Heart right ventricle (tissue), 16 donors: ENCODE measurements around the gene TPRX1. TPM values are rescaled to one million over a fixed set of nuclear protein-coding genes. Genes with fewer than 3 reads are reported as not detected.
A peak's percentile ranks its signal among the peaks of the same experiment; 100 is the strongest.

Experiments
- ATAC-seq, 8 donors: fragments of 200-7000 bp; cut with Tn5 transposase; one replicate each; pipeline ENCODE4 v1.9.1; 2020; ENCODE audit warnings: mild to moderate bottlenecking in 8 of 8, moderate library complexity in 8 of 8, moderate number of reproducible peaks in 1 of 8
- DNase-seq, 2 donors: peaks; one replicate each; pipeline ENCODE4 v3.0.0-alpha.2; 2020
- H3K27ac ChIP-seq, 10 donors: fragments of 200-600 bp; sonication (generic) in 2 of 10; one replicate each; pipeline versions ENCODE4 v1.5.0 to v1.8.0; 2020 to 2022; ENCODE audit warnings: mild to moderate bottlenecking in 3 of 10
- H3K27me3 ChIP-seq, 7 donors: fragments of 200-600 bp; one replicate each; pipeline ENCODE4 v1.8.0; 2021 to 2022; ENCODE audit warnings: mild to moderate bottlenecking in 2 of 7
- H3K36me3 ChIP-seq, 9 donors: fragments of 200-600 bp; sonication (generic) in 1 of 9; one replicate each; pipeline versions ENCODE4 v1.5.0 to v1.8.0; 2020 to 2022; ENCODE audit warnings: mild to moderate bottlenecking in 2 of 9
- H3K4me1 ChIP-seq, 9 donors: fragments of 200-600 bp; sonication (generic) in 1 of 9; one replicate each; pipeline versions ENCODE4 v1.5.0 to v1.8.0; 2020 to 2022; ENCODE audit warnings: mild to moderate bottlenecking in 4 of 9
- H3K4me3 ChIP-seq, 10 donors: fragments of 200-600 bp; sonication (generic) in 2 of 10; one replicate each; pipeline versions ENCODE4 v1.5.0 to v1.8.0; 2020 to 2022; ENCODE audit warnings: mild to moderate bottlenecking in 7 of 10, moderate library complexity in 2 of 10
- H3K9me3 ChIP-seq, 11 donors: fragments of 200-600 bp in 10 of 11; sonication (generic) in 2 of 11; one replicate each; pipeline versions ENCODE4 v1.5.0 to v1.8.0; 2013 to 2022; ENCODE audit warnings: mild to moderate bottlenecking in 2 of 11, control low read depth in 1 of 11, moderate library complexity in 1 of 11
- CTCF ChIP-seq, 9 donors: fragments of 200-600 bp; sonication (generic) in 2 of 9; IDR thresholded peaks; one replicate each; pipeline versions ENCODE4 v1.5.0 to v1.8.0; 2021 to 2022; ENCODE audit warnings: antibody characterized with exemption in 9 of 9, mild to moderate bottlenecking in 5 of 9, moderate library complexity in 1 of 9
- WGBS, 2 donors: extraction: QIAGEN DNeasy Blood & Tissue Kit; methylation state at CpG; one replicate each; pipeline ENCODE4 v1.1.7; 2013; ENCODE audit warnings: inconsistent platforms in 1 of 2; 5-methylcytosine and 5-hydroxymethylcytosine counted together
- intact Hi-C, 10 donors: fragments of 100-400 bp; cut with DNase I; formaldehyde crosslinking; loops; one replicate each; pipeline versions ENCODE4 v1.11.1 to v1.14.2; 2022
- polyA plus RNA-seq, 2 donors: library from polyadenylated mRNA; stranded (reverse); fragments of 200-250 nt; gene quantifications; one replicate each; pipeline ENCODE4 v1.2.3, GENCODE V29; 2013
- total RNA-seq, 10 donors: library from RNA; stranded (reverse); fragmentation: NEBNext Ultra II Directional in 3 of 10; extraction: Animal tissue kit (Norgen Biotek cat#: 25700) in 3 of 10; gene quantifications; one replicate each; pipeline versions ENCODE4 v1.2.1 to v1.2.4, GENCODE V29; 2021 to 2023
- donor health status: Arrhythmogenic right ventricular cardiomyopathy.
- donor health status: ischemic (EF 13 %, LVEDD 7.1; RV severe dilation, severe dysfunction).
- donor health status: healthy with polysubstance abuse.
- donor health status: DM: no; HTN: yes; CAD: no.
- donor health status: DM: no; HTN: no; CAD: no.
- donor health status: ischemic (EF 25% LVEDD 6.9; RV normal size, moderate dysfunction).
- donor health status: ischemic (EF 25% LVEDD 5.7; RV mildly dilated, moderate dysfunction).
- donor health status: healthy.
- donor health status: DM: yes; HTN: yes; CAD: no.
- donor health status: Ischemic cardiomyopathy.
- donor health status: ischemic (EF 35%, LVEDD 5.7; RV mildly dilated, moderate dysfunction).
- donor health status: nonischemic (EF 11% LVEDD 7.7; RV severe dilation, severe dysfunction).
- donor health status: DM: yes; HTN: yes; CAD: no.
- donor health status: PGD.
- donor health status: ischemic (EF 29% LVEDD 5.4; RV normal size, mild dysfunction).
- donor health status: nonischemic (EF 23%, LVEDD 6.1; RV moderate dilation, normal function).

Gene TPRX1
- total and polyA plus RNA-seq, 12 donors: not detected

- intact Hi-C loops: loop anchor here in 5 of 10 donors (5.0 kb wide), 3 partner anchors 69 to 79 kb away; partner anchors contain the start of gene EHD2 (in 3 of the 5)
- H3K4me1 ChIP-seq: peaks cover 0 to 38% (median 20%) of the 10 kb centered on the region in 9 donors
- TF ChIP-seq CTCF (IDR thresholded peaks at IDR 0.05): no peak
- H3K4me3 ChIP-seq: no peak overlapping the region
- ATAC-seq: no peak
- H3K9me3 ChIP-seq: no peaks in the 10 kb centered on the region
- peak overlapping the region in 1 of 10 donors; percentile 26 for H3K27ac ChIP-seq
- H3K36me3 ChIP-seq: peaks cover 0 to 64% (median 34%) of the 10 kb centered on the region in 9 donors
- DNase-seq: no peak
- 93 to 94% methylated on average over 7 of the region's 7 CpGs for WGBS, 2 donors
- no peaks in the 10 kb centered on the region for H3K27me3 ChIP-seq
Measured at GRCh38 chr19:47786566-47786965, 17.8 kb downstream of the TPRX1 start.

GRCh38 chr19:47781590-47782262 is 22.6 kb downstream of the TPRX1 start:
- peak in 1 of 2 donors; percentile 69 for DNase-seq
- peak in 1 of 8 donors; percentile 10 for ATAC-seq
- Histone ChIP-seq H3K36me3 (peaks cover 0 to 63% (median 36%) of the 10 kb centered on the region in 9 donors), H3K9me3 (no peaks in the 10 kb centered on the region), H3K4me3 (peak overlapping the region in 5 of 10 donors; percentile 8 to 99 (median 89)), H3K27me3 (no peaks in the 10 kb centered on the region), H3K4me1 (peaks cover 10 to 59% (median 45%) of the 10 kb centered on the region in 9 donors), H3K27ac (peak overlapping the region in 8 of 10 donors; percentile 55 to 100 (median 99))
- no peak for TF ChIP-seq CTCF (IDR thresholded peaks at IDR 0.05)
- WGBS, 2 donors: 17 to 20% methylated on average over 9 of the region's 9 CpGs
- intact Hi-C loops: loop anchor here in 2 of 10 donors (5.0 kb wide), 2 partner anchors 34 to 69 kb away; partner anchors contain the start of genes EHD2 (in 1 of the 2) and NOP53 (in 1 of the 2)

- no peak for DNase-seq
- no peak for ATAC-seq
- no peaks in the 10 kb centered on the region for H3K9me3 ChIP-seq
- WGBS, 2 donors: 36 to 45% methylated on average over 9 of the region's 9 CpGs
- peak overlapping the region; percentile 31 to 100 (median 90) for H3K4me3 ChIP-seq
- intact Hi-C loops: loop anchor here in 2 of 10 donors (5.0 kb wide), 2 partner anchors 33 to 68 kb away; partner anchors contain the start of genes EHD2 (in 1 of the 2) and NOP53 (in 1 of the 2)
- H3K27ac ChIP-seq: peak overlapping the region; percentile 98 to 100 (median 99)
- H3K36me3 ChIP-seq: peaks cover 0 to 48% (median 25%) of the 10 kb centered on the region in 9 donors
- no peaks in the 10 kb centered on the region for H3K27me3 ChIP-seq
- TF ChIP-seq CTCF (IDR thresholded peaks at IDR 0.05): no peak
- H3K4me1 ChIP-seq: peaks cover 10 to 59% (median 45%) of the 10 kb centered on the region in 9 donors
Measured at GRCh38 chr19:47780215-47780551, 24.2 kb downstream of the TPRX1 start.

GRCh38 chr19:47779524-47780214 is 24.7 kb downstream of the TPRX1 start:
- H3K4me3 ChIP-seq: peak overlapping the region; percentile 78 to 100 (median 91)
- intact Hi-C loops: loop anchor here in 2 of 10 donors (5.0 kb wide), 2 partner anchors 32 to 67 kb away; partner anchors contain the start of genes EHD2 (in 1 of the 2) and NOP53 (in 1 of the 2)
- WGBS, 2 donors: 29 to 33% methylated on average over 24 of the region's 24 CpGs
- H3K9me3 ChIP-seq: no peaks in the 10 kb centered on the region
- peaks cover 10 to 59% (median 45%) of the 10 kb centered on the region in 9 donors for H3K4me1 ChIP-seq
- ATAC-seq: peak; percentile 40 to 84 (median 76)
- peak overlapping the region; percentile 98 to 100 (median 99) for H3K27ac ChIP-seq
- peaks cover 0 to 43% (median 20%) of the 10 kb centered on the region in 9 donors for H3K36me3 ChIP-seq
- DNase-seq: peak; percentile 77 to 87
- TF ChIP-seq CTCF (IDR thresholded peaks at IDR 0.05): no peak
- H3K27me3 ChIP-seq: no peaks in the 10 kb centered on the region
